PFSK-1 (cell line): ENCODE data around the gene TM6SF1.

Experiments used
- POLR2AphosphoS5 ChIP-seq: IDR thresholded peaks from 2 replicates; pipeline ENCODE4 v1.6.1; 2012; ENCODE audit warnings: low read depth, mild to moderate bottlenecking, control low read depth, low read length, moderate library complexity
- SIN3A ChIP-seq: IDR thresholded peaks from 2 replicates; pipeline ENCODE4 v1.6.1; 2012; ENCODE audit warnings: mild to moderate bottlenecking, low read length, moderate library complexity, borderline replicate concordance; ENCODE audit not compliant: insufficient read depth
- TF ChIP-seq, protein P1 (sequence below), 2 experiments: IDR thresholded peaks; 2 replicates each; pipeline versions ENCODE4 v1.6.1 to v1.8.0; 2011 to 2012; ENCODE audit warnings: low read depth in 2 of 2, low read length in 2 of 2, control low read depth in 1 of 2, inconsistent platforms in 1 of 2, mild to moderate bottlenecking in 1 of 2, moderate library complexity in 1 of 2; ENCODE audit not compliant: insufficient read depth in 1 of 2

DNA sequence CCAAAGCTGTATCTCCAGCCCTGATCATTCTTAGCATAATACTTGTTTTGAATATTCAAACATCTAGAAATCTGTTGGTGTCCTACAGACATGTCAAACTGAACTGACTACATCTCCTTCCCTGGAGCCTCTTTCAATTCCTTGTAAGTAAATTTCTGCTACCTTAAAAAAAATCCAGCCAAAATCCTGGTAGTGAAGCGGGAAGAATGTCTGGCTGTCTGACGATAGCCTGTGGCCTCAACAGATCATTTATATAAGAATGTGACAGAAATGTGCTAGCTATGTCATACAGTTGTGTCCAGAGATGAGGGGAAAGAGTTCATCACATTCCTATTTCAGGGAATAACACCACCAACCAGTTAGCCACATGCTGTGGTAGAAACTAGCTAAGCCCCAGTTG lies 18.6 kb upstream of the TM6SF1 start:
- TF ChIP-seq SIN3A (no peak), POLR2AphosphoS5 (no peak)
- TF ChIP-seq, protein P1, sequence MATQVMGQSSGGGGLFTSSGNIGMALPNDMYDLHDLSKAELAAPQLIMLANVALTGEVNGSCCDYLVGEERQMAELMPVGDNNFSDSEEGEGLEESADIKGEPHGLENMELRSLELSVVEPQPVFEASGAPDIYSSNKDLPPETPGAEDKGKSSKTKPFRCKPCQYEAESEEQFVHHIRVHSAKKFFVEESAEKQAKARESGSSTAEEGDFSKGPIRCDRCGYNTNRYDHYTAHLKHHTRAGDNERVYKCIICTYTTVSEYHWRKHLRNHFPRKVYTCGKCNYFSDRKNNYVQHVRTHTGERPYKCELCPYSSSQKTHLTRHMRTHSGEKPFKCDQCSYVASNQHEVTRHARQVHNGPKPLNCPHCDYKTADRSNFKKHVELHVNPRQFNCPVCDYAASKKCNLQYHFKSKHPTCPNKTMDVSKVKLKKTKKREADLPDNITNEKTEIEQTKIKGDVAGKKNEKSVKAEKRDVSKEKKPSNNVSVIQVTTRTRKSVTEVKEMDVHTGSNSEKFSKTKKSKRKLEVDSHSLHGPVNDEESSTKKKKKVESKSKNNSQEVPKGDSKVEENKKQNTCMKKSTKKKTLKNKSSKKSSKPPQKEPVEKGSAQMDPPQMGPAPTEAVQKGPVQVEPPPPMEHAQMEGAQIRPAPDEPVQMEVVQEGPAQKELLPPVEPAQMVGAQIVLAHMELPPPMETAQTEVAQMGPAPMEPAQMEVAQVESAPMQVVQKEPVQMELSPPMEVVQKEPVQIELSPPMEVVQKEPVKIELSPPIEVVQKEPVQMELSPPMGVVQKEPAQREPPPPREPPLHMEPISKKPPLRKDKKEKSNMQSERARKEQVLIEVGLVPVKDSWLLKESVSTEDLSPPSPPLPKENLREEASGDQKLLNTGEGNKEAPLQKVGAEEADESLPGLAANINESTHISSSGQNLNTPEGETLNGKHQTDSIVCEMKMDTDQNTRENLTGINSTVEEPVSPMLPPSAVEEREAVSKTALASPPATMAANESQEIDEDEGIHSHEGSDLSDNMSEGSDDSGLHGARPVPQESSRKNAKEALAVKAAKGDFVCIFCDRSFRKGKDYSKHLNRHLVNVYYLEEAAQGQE (IDR thresholded peaks at IDR 0.05; ENCODE audit: insufficient read depth in 1 of 2, low read depth in 2 of 2, low read length in 2 of 2) = no peak
